ENCODE measurements around the gene PARD6G.

DNA sequence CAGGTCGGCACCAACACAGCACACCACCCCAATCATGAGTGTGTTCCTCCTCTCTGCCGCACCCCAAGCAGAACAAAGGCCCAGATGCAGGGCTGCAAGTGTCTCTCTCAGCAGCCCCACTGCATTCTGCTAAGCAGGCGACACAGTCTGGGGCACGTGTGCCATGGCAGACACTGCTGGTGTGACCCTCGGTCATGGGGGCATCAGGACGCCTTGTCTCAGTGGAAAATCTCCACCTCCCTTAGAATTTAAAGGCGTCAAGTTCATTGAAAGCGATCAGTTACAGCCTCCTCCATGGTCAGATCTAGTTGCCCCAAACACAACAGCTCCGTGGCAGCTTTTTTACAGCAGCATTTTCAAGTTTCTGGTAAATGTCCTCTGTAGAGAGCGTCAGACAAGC is 81.1 kb downstream of the PARD6G start:
- TF ChIP-seq POLR2A (IDR thresholded peaks at IDR 0.05; ENCODE audit: control extremely low read depth in 1 of 2, low read depth in 2 of 2, low read length in 2 of 2) (no peak), RFX5 (IDR thresholded peaks at IDR 0.05; ENCODE audit: borderline replicate concordance, low read depth, low read length) (no peak), YY1 (IDR thresholded peaks at IDR 0.05; ENCODE audit: low read depth, low read length) (no peak)

Measured in H1 (cell line).